ENCODE measurements around the gene OR1K1.

Gene OR1K1, protein sequence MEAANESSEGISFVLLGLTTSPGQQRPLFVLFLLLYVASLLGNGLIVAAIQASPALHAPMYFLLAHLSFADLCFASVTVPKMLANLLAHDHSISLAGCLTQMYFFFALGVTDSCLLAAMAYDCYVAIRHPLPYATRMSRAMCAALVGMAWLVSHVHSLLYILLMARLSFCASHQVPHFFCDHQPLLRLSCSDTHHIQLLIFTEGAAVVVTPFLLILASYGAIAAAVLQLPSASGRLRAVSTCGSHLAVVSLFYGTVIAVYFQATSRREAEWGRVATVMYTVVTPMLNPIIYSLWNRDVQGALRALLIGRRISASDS

GRCh38 chr9:122800066-122801060 lies at the start of gene OR1K1:
Gene OR1K1, plus strand, starts transcription at chr9:122800123. Its CDS starts 0 bp downstream, at chr9:122800123.
- H3K4me3 Mint-ChIP-seq, result no peak within 1 kb of the TSS
- ATAC-seq, result no peak
- H3K36me3 Mint-ChIP-seq, result peaks cover 11% of the 10 kb centered on the region
- H3K27me3 Mint-ChIP-seq, result no peaks in the 10 kb centered on the region
- H3K27ac Mint-ChIP-seq, result no peak within 1 kb of the TSS
- H3K4me1 Mint-ChIP-seq, result peaks cover 5% of the 10 kb centered on the region
- H3K9me3 Mint-ChIP-seq, result no peaks in the 10 kb centered on the region

DNA sequence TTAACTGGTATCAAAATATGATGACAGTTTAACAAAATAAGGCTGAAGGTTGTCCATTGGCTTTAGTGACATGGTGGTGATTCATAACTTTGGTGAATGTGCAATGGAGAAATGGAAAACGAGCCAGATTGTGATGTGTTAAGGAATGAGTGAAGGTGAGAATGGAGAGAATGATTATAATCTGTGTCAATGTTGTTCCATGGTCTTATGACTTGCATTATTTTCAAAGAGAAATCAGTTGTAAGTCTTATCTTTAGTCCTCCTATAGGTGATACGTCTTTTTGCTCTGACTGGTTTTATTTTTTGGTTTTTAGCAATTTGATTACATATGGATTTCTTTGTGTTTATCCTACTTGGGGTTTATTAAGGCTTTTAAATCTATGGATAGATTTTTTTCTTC lies 45.1 kb upstream of the OR1K1 start:
- no peaks in the 10 kb centered on the region for H3K4me1 Mint-ChIP-seq
- no peak overlapping the region for H3K27ac Mint-ChIP-seq
- H3K36me3 Mint-ChIP-seq, result peaks cover 32% of the 10 kb centered on the region
- H3K27me3 Mint-ChIP-seq, result peaks cover under 1% of the 10 kb centered on the region
- peaks cover 17% of the 10 kb centered on the region for H3K9me3 Mint-ChIP-seq
- ATAC-seq, result no peak
- H3K4me3 Mint-ChIP-seq, result no peak overlapping the region

DNA sequence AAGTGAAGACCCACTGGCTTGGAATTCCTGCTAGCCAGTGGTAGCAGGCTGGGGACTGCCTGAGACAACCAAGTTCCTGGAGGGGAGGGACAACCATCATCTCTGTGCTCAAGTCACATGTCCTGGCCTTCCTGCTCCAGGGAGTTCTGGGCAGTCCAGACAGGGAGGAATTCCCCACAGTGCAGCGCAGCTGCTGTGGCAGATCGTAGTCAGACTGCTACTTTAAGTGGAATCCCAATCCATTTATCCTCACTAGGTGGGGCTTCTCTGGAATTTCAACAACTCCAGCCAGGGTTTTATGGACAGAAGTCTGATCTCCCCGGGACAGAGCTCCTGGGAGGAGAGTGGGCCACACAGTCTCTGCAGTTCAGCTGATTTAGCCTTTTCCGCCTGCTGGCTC lies 32.1 kb upstream of the OR1K1 start:
- H3K9me3 Mint-ChIP-seq, result peaks cover 39% of the 10 kb centered on the region
- H3K27ac Mint-ChIP-seq, result no peak overlapping the region
- H3K4me3 Mint-ChIP-seq, result no peak overlapping the region
- no peaks in the 10 kb centered on the region for H3K4me1 Mint-ChIP-seq
- no peak for ATAC-seq
- H3K36me3 Mint-ChIP-seq, result peaks cover 44% of the 10 kb centered on the region
- H3K27me3 Mint-ChIP-seq, result peaks cover 4% of the 10 kb centered on the region

- ATAC-seq, result no peak
- Mint-ChIP-seq H3K27ac (no peak overlapping the region), H3K27me3 (no peaks in the 10 kb centered on the region), H3K4me1 (no peaks in the 10 kb centered on the region), H3K4me3 (no peak overlapping the region), H3K36me3 (peaks cover 19% of the 10 kb centered on the region), H3K9me3 (peaks cover 14% of the 10 kb centered on the region)
These were observed 22.9 kb upstream of the OR1K1 start for GRCh38 chr9:122777052-122777451.

GRCh38 chr9:122777935-122778627 lies 21.8 kb upstream of the OR1K1 start:
- H3K4me3 Mint-ChIP-seq, result no peak overlapping the region
- peaks cover 5% of the 10 kb centered on the region for H3K9me3 Mint-ChIP-seq
- no peak overlapping the region for H3K27ac Mint-ChIP-seq

DNA sequence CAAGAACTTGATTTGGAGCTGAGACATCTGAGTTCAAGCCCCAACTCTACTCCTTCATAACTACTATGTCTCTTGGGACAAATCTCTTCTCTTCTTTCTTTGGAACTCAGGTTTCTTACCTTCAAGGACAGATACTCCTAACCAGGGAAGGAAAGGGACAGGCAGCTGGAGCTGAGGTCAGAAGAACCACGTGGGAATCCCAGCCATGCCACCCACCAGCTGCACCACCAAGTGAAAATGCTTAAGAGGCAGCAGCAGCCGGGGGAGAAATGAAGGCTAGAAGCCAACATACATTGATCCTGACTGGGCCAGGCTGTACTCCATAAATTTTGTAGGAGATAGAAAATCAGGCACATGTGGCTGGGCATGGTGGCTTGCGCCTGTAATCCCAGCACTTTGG lies 20.7 kb upstream of the OR1K1 start:
- H3K27me3 Mint-ChIP-seq, result no peaks in the 10 kb centered on the region
- no peak overlapping the region for H3K4me3 Mint-ChIP-seq
- H3K4me1 Mint-ChIP-seq, result no peaks in the 10 kb centered on the region
- ATAC-seq, result no peak
- peaks cover 4% of the 10 kb centered on the region for H3K36me3 Mint-ChIP-seq
- H3K27ac Mint-ChIP-seq, result no peak overlapping the region
- no peaks in the 10 kb centered on the region for H3K9me3 Mint-ChIP-seq

More at GRCh38 chr9:122777935-122778627, 21.8 kb upstream of the OR1K1 start:
- Mint-ChIP-seq H3K36me3 (peaks cover 8% of the 10 kb centered on the region), H3K27me3 (no peaks in the 10 kb centered on the region), H3K4me1 (no peaks in the 10 kb centered on the region)
- no peak for ATAC-seq

GRCh38 chr9:122780026-122780425 lies 19.9 kb upstream of the OR1K1 start:
- Mint-ChIP-seq H3K4me3 (no peak overlapping the region), H3K27ac (no peak overlapping the region), H3K9me3 (no peaks in the 10 kb centered on the region), H3K36me3 (peaks cover 4% of the 10 kb centered on the region), H3K27me3 (no peaks in the 10 kb centered on the region), H3K4me1 (no peaks in the 10 kb centered on the region)
- no peak for ATAC-seq

- Mint-ChIP-seq H3K9me3 (no peaks in the 10 kb centered on the region), H3K36me3 (peaks cover 4% of the 10 kb centered on the region), H3K4me1 (no peaks in the 10 kb centered on the region), H3K27me3 (no peaks in the 10 kb centered on the region), H3K27ac (no peak overlapping the region), H3K4me3 (no peak overlapping the region)
- no peak for ATAC-seq
These were observed 18.3 kb upstream of the OR1K1 start for GRCh38 chr9:122781671-122782070.

DNA sequence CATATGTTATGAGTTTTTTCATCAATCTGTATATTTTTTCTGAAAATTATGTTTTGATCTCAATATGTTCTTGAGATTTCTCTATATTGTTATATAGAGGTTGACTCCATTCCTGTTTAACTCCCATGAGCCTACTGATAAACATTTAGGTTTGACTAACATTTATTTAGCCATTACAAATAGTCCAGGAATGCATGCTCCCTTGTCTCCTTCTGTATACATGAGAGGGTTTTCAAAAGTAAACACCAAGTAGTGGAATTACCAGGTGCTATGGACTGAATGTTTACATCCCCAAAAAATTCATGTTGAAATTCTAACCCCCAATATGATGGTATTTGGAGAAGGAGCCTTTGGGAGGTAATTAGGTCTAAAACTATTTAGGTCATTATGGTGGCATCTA lies 14.7 kb upstream of the OR1K1 start:
- Mint-ChIP-seq H3K27ac (no peak overlapping the region), H3K27me3 (no peaks in the 10 kb centered on the region), H3K9me3 (no peaks in the 10 kb centered on the region), H3K36me3 (no peaks in the 10 kb centered on the region), H3K4me1 (no peaks in the 10 kb centered on the region), H3K4me3 (no peak overlapping the region)
- no peak for ATAC-seq

DNA sequence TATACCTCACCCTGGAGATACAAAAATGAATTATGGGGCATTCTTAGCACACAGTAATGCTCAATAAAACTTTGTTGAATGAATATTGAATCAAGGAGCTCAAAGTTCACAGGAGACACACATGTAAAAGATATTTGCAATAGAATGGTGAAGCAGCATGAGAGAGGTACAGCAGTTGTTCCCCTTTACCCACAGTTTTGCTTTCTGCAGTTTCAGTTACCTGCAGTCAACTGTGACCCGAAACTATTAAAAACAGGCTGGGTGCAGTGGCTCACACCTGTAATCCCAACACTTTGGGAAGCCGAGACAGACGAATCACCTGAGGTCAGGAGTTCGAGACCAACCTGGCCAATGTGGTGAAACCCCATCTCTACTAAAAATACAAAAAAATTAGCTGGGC lies 13.6 kb upstream of the OR1K1 start:
- no peak for ATAC-seq
- Mint-ChIP-seq H3K27ac (no peak overlapping the region), H3K4me1 (no peaks in the 10 kb centered on the region), H3K4me3 (no peak overlapping the region), H3K9me3 (no peaks in the 10 kb centered on the region), H3K36me3 (no peaks in the 10 kb centered on the region), H3K27me3 (no peaks in the 10 kb centered on the region)

GRCh38 chr9:122788831-122789230 lies 11.1 kb upstream of the OR1K1 start, which contains the start of gene OR5C1:
Gene OR5C1, plus strand, starts transcription at chr9:122788933. Its CDS starts 0 bp downstream, at chr9:122788933.
- ATAC-seq, result no peak
- Mint-ChIP-seq H3K9me3 (no peaks in the 10 kb centered on the region), H3K27me3 (no peaks in the 10 kb centered on the region), H3K4me1 (no peaks in the 10 kb centered on the region), H3K27ac (no peak within 1 kb of the TSS), H3K4me3 (no peak within 1 kb of the TSS), H3K36me3 (peaks cover 3% of the 10 kb centered on the region)

DNA sequence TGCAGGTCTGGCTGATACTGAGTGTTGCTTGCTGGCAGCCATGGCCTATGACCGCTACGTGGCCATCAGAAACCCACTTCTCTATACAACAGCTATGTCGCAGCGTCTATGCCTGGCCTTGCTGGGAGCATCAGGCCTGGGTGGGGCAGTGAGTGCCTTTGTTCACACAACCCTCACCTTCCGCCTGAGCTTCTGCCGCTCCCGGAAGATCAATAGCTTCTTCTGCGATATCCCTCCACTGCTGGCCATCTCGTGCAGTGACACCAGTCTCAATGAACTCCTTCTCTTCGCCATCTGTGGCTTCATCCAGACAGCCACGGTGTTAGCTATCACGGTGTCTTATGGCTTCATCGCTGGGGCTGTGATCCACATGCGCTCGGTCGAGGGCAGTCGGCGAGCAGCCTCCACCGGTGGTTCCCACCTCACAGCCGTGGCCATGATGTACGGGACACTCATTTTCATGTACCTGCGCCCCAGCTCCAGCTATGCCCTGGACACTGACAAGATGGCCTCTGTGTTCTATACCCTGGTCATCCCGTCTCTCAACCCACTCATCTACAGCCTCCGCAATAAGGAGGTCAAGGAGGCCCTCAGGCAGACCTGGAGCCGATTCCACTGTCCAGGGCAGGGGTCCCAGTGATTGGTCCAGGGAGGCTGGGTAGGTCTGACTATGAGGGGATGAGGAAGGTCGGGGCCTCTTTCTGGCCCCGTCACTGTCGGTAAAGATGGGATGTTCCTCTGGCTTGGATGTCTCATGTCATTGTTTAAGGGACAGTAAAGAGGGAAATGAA lies 10.5 kb upstream of the OR1K1 start:
- Mint-ChIP-seq H3K9me3 (no peaks in the 10 kb centered on the region), H3K36me3 (peaks cover 9% of the 10 kb centered on the region), H3K4me1 (no peaks in the 10 kb centered on the region), H3K27ac (no peak overlapping the region), H3K27me3 (no peaks in the 10 kb centered on the region), H3K4me3 (no peak overlapping the region)
- no peak for ATAC-seq

DNA sequence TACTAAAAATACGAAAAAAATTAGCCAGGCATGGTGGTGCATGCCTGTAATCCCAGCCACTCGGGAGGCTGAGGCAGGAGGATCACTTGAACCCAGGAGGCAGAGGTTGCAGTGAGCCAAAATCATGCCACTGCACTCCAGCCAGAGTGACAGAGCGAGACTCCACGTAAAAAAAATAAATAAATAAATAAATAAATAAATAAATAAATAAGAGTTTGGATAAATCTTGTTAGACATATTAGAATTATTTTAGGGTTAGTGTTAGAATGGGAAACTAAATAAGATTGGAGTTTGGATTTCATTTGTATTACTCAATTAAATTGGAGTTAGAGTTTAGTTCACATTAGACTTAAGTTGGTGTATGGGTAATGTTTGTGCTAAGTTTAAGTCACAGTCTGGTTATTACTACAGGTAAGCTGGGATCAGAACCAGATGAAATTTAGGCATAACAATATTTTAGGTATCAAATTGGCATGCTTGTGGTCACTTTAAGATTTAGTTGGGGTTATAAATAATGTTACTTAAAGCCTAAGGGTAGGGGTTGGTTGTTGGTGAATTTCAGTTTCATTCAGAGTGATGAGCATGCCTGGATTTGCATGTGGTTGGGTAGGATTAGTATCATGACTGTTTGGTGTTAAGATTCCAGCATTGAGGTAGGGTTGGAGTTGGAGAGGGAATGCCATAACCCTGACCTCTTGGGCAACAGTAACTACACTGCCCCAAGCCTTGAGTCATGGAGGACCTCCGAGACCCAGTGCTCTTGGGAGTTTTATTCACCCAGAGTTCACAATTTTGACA lies 7.9 kb upstream of the OR1K1 start:
- no peaks in the 10 kb centered on the region for H3K4me1 Mint-ChIP-seq
- H3K9me3 Mint-ChIP-seq, result no peaks in the 10 kb centered on the region
- no peaks in the 10 kb centered on the region for H3K27me3 Mint-ChIP-seq
- peaks cover 9% of the 10 kb centered on the region for H3K36me3 Mint-ChIP-seq
- ATAC-seq, result no peak
- H3K27ac Mint-ChIP-seq, result no peak overlapping the region
- no peak overlapping the region for H3K4me3 Mint-ChIP-seq
